Activated T-cell treated with anti-CD3 and anti-CD28 coated beads, Interleukin-2, amount 50 U/mL, for 48 hours (primary cell): ENCODE results near the gene DDR1.
A peak's percentile ranks its signal among the peaks of the same experiment; 100 is the strongest.

ENCODE experiments used
- DNase-seq, 2 experiments: peaks; one replicate each; pipeline ENCODE4 v3.0.0-alpha.2; 2020

Gene DDR1

DNA sequence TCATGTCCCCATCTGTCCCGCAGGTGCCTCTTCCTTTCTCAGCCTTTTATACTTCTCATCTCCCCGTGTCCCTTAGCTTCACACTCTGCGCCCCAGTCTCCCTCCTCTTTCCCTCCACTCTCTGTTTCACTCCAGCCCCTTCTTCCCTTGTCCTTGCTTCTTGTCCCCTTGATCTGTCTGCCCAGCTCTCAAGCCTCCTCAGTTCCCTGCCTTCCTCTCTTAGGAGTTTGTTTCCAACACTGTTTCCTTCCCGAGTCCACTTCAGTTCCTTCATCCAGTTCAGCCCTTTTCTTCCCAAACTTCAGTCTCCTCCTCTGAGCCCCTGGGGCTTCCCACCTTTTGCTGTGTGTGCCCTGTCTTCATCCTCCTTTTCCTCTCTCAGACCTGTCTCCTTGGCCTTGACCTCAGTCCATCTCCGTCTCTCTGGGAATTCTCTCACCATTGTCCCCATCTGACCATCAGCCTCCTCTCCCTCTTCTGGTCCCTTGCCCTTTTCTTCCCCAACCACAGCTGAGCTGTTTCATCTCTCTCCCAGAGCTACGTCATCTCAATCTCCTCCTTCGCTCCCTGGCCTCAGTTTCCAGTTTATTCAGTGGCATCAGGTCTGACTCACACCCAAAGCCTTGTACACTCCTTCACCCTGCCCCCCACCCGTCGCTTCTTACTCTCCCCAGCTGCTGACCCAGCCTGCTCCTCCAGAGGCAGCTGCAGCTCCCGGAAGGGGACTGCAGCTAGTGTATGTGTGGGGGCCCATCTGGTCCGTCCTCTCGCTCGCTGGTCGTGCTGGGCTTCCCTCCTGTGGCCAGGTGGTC is 2.7 kb upstream of the DDR1 start:
- DNase-seq, result no peak

DNA sequence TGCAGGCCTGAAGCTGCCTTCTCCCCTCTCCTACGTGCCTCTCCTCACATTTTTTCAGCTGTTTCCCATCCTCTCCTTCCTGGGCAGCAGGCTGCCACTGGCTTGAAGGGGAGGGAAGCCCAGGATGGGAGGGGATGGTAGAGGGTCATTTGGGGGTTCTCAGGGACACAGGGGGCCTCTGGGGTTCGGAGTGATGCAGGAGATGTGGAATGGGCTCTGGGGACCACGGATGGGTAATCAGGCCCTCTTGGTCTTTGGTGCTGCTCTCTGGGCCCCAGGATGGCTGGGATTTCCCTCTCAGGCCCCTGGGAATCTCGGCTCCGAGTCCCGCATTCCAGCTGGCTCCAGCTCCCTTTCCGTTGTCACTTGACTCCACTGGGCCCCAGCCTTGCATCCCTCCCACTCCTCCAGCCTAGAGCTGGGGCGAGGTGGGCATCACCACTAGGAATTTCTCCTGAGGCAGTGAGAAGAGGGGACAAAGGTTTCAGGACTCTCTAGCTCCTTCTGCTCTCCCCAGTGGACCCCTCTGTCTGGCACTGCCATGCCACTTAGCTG is 2.0 kb upstream of the DDR1 start:
- DNase-seq, result no peak

DNA sequence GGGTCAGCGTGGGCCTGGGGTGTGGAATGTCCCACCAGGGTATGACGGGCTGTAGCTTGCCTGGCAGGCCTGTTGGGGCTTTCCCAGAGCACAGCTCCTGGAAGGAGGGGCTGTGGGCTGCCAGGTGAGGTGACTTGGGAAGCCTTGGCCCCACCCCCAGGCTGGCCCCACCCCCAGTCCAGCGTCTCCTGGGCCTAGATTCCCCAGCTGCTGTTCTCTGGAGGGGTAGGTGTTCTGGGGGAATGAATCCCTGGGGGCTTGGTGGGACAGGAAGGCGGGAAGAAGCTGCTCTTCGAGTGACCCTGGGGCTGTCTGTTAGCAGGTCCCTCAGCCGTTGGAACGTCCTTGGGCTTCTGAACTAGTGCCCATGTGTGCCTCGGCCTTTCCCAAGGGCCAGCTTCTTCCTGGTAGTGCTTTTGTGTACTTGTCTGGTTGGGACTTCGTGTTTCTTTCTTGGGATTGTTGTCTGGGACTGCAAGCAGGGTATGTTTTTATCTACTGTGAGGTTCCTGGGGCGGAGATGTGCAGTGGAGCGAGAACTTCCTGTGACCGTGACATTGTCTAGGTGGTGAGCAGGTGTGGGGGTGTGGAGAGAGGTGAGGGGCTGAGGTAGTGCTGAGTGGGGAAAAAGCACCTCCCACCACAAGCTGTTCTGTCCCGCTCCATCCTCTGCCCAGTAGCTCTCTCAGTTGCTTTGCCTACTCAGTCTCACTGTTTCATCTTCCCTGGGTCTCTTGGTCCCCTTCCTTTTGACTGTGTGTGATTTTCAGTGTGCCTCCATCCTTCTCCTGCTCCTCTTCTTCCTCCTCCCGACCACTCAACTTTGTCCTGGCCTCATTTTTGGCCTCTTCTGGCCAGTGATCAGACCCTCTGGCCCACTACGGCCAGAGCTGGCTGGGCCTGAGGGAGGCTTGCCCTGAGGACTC is 1.3 kb upstream of the DDR1 start:
- peak in 1 of 2 experiments; percentile 37 for DNase-seq

DNA sequence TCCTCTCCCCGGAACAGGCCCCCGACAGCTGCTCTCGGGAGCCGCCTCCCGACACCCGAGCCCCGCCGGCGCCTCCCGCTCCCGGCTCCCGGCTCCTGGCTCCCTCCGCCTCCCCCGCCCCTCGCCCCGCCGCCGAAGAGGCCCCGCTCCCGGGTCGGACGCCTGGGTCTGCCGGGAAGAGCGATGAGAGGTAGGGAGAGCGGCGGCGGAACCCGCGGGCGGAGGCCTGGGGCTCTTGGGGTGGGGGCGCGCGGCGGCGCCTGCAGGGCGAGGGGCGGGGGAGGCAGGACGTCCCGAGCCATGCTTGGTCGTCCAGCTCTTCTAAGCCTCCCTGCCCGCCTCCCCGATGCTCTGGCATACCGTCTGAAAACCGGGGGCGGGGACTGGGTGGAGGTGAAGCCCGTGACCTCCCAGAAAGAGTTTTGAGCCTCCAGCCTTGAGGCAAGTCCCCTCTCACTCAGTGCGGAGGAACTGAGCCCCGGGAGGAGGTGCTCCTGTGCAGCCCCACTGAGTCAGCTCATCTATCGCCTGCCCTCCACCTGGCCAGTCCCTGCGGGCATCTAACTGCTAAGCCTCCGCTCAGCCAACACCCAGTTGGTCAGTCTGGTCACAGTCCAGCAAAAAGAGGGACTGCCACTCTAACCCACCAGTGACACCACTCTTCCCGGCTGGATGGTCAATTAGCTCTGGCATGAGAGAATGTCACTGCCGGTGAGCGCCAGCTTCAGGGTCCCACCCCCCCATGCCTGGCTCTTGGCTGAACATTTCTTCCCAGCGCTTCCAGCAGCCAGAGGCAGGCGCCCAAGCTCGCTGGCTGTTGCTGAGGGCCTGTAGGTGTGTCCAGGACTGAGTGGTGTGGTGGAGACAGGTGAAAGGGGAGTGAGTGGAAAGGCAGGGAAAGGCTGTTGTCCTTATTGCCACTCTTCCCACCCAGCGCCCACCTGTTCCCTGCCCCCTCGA is 482 bp downstream of the DDR1 start:
- peak; percentile 55 to 66 for DNase-seq

DNA sequence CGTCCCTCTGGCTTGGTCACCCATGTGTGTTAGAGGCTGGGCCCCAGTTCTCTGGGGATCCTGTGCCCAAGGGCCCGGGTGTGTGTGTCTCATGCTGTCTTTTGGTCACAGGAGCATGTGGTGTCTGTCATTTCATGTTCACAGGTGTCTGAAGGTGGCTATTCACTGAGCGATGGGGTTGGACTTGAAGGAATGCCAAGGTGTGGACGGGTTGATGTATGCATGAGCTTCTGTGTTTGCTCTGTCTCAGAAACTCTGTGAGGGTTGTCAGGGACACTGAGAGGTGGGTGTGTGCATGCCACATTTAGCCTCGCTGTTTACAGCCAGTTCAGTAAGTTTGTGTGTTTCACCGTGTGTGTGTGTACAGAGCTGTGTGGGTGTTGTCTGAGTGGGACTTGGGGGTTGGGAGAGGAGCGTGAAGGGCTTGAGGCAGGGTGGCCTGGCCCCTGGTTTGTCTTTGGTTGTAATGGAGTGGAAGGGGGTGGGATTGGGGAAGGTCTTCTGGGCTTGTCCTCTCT is 1.2 kb downstream of the DDR1 start:
- DNase-seq, result peak in 1 of 2 experiments; percentile 27

DNA sequence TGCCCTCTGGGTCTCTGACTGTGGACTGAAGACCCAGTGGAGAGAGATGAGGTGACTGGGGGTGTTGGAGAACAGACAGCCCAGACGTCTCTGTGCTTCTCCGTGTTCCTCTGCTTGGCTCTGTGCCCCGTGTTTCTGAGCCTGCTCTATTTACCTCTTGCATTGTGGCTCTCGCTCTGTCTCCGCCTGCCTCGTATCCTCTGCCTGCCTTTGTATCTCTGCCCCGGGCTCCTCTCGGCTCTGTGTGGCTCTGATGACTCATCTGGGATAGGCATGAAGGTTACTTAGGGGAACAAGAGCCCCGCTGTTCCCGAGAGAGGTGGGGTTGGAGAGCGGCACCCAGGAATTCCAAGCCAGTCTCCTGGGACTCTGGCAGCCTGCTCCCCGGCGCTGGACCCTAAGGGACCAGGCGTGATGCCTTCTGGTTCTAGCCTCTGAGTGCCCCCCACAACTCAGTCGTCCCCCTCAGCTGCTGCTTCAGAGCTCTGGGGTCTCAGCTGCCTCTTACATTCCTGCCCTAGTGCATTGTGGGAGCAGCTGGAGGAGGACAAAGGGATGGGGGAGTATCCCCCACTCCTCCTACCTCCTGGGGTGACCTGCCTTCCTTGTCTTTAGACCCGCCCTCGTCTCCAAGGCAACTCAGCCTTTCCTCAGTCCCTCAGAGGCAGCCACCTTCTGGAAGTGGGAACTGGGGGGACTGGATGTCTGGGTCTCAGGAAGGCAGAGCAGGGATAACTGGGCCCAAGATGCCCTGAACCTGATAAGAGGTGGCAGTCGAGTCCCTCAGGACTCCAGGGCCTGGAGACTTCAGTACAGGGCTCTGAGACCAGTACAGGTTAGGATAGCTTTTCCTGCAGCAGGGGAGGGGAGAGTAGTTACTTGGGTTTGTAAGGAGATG is 1.9 kb downstream of the DDR1 start:
- peak; percentile 39 to 45 for DNase-seq

DNA sequence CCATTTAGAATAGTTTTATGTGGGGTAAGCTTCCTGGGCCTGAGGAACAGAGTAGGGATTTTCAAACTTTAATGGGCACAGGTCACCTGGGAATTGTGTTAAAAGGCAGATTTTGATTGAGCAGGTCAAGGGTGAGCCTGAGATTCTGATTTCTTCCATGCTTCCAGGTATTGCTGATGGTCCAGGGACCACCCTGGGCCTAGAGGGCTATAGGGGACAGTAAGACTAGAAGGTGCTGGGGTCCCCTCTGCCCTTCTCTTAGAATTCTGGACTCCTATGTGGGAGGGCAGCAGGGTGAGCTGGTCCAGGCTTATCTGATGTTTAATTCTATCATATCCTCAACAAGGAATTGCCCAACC is 2.6 kb downstream of the DDR1 start:
- DNase-seq, result no peak

DNA sequence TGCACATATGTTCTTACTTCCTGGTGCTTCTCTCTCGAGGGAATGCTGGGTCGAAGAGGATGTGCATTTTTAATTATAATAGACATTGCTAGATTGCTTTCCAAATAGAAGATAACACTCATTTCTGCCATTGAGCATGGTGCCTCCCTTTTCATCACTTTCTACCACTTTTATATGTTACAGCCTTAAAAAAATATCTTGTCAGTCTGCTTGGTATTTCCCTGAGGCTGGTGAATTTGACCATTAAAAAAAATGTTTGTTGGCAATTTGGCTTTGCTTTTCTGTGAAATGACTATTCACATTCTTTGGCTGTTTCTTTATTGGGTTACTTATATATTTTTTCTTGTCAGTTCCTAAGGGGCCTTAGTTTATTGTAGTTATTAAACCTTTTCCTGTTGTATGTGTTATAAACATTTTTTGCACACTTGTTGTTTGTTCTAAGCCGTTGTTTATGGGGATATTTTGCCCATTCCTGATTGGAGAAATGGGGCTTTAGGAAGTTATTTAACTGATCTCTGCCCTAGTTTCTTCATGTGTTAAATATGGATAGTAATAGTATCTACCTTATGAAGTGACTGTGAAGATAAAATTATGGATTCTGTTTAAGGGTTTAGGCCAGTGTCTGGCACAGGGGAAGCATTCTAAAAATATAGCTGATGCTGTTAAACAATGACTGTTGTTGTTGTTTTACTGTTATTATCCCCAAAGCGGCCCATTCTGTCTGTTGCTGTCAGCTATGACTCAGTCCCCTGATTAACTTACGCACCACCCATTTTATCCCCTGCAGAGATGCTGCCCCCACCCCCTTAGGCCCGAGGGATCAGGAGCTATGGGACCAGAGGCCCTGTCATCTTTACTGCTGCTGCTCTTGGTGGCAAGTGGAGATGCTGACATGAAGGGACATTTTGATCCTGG is 3.8 kb downstream of the DDR1 start:
- no peak for DNase-seq

DNA sequence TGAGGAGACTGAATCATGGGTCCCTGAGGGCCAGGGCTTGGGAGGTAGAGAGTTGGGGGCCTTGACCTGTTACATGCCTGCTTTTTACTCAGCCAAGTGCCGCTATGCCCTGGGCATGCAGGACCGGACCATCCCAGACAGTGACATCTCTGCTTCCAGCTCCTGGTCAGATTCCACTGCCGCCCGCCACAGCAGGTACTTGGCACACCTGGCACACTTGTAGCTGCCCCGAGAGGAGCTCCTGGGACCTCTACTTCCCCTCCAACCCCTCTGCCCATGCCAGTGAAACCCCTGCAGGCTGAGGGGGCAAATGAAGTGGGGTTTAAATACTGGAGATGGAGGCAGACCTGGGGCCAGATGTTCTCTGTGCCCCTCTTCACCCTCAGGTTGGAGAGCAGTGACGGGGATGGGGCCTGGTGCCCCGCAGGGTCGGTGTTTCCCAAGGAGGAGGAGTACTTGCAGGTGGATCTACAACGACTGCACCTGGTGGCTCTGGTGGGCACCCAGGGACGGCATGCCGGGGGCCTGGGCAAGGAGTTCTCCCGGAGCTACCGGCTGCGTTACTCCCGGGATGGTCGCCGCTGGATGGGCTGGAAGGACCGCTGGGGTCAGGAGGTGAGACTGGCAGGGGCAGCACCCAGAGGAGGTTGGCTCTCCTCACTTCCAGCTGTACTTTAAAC is 4.6 kb downstream of the DDR1 start:
- DNase-seq, result no peak

DNA sequence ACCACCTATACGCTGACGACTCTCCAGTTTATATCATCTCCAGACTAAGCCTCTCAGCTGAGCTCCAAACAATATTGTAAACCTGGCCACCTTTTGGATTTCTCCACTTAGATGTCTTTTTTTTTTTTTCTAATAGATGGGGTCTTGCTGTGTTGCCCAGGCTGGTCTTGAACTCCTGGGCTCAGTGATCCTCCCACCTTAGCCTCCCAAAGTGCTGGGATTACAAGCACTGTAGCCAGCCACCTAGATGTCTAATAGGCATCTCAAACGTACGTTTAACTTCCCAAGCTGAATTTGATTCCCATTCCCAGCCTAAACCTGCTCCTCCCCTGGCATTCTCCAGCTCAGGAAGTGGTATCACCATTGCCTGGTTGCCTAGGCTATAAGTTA is 5.2 kb downstream of the DDR1 start:
- no peak for DNase-seq

DNA sequence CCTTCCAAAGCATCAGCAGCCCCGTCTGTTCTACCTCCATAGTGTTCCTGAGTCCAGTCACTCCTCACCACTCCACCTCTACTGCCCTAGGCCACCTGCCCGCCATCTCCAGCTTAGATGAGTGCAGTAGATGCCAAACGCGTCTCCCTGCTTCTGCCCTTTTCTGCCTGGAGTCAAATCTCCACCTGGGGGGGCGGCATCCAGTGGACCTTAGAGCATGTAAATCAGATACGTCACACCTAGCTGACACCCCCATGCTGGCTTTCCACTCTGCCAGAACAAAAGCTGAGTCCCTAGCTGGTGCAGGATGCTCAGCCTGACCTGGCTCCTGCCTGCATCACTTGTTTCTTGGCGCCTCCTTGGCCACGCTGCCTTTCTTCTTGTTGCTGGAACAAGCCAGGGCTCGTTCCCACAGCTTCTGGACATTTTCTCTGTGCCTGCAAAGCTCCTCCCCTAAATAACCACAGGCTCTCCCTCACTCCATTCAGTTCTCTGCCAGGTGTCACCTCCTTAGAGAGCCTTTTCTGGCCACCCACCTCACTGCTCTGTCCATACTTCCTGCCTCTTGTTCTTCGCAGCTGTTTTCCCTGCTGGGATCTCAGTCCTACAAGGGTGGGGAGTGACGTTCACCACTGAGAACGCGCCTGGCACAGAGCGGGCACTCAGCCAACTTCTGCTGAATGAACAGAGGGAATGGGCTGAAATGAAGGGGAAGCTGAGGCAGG is 5.8 kb downstream of the DDR1 start:
- DNase-seq, result no peak

DNA sequence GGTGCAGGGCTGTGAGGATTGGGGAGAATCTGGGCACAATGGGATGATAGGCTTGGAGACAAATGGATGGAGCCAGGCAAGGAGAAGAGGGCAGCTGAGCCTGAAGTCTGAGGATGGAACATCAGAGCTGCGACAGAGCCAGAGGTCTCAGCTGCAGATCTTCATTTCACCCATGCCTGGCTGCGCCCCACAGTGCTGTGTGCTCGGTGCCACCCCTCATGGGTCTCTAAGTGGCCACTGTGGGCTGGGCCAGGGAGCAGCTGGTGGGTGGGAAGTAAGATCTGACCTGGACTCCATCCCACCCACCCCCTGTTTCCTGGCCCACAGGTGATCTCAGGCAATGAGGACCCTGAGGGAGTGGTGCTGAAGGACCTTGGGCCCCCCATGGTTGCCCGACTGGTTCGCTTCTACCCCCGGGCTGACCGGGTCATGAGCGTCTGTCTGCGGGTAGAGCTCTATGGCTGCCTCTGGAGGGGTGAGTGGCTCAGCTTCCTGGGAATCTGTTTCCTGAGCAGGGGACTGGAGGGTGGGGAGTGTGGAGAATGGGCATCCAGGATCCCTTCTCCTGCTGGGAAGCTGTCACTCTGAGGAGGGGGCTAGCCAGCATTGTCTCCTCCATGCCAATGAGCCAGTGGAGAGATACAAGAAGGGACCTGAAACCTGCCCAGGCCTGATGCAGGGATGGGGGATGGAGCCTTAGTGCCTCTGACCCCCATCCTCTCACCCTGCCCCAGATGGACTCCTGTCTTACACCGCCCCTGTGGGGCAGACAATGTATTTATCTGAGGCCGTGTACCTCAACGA is 6.5 kb downstream of the DDR1 start:
- no peak for DNase-seq

DNA sequence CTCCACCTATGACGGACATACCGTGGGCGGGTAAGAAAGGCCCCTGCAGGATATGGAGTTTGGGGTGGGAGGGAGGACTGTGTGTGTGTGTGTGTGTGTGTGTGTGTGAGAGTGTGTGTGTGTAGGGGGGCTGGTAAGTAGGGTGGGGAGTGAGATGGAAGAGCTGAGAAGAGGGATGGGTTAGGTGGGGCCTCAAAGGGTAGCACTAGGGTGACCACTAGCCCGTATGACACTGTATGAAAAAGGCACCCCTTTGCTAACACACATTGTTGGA is 7.1 kb downstream of the DDR1 start:
- no peak for DNase-seq

DNA sequence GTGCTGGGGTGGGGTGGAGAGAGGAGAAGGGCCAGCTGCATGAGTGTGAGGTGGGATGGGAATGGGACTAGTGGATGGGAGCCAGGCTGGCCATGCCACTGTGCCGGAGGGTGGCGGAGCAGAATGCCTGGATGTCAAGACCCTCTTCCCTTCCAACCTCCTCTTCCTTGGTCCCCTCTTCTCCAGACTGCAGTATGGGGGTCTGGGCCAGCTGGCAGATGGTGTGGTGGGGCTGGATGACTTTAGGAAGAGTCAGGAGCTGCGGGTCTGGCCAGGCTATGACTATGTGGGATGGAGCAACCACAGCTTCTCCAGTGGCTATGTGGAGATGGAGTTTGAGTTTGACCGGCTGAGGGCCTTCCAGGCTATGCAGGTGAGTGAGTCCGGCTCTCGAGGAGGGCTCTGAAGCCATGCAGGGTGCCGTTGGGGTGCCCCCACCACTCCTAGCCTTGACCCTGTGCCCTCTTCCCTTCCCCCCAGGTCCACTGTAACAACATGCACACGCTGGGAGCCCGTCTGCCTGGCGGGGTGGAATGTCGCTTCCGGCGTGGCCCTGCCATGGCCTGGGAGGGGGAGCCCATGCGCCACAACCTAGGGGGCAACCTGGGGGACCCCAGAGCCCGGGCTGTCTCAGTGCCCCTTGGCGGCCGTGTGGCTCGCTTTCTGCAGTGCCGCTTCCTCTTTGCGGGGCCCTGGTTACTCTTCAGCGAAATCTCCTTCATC is 7.7 kb downstream of the DDR1 start:
- no peak for DNase-seq

DNA sequence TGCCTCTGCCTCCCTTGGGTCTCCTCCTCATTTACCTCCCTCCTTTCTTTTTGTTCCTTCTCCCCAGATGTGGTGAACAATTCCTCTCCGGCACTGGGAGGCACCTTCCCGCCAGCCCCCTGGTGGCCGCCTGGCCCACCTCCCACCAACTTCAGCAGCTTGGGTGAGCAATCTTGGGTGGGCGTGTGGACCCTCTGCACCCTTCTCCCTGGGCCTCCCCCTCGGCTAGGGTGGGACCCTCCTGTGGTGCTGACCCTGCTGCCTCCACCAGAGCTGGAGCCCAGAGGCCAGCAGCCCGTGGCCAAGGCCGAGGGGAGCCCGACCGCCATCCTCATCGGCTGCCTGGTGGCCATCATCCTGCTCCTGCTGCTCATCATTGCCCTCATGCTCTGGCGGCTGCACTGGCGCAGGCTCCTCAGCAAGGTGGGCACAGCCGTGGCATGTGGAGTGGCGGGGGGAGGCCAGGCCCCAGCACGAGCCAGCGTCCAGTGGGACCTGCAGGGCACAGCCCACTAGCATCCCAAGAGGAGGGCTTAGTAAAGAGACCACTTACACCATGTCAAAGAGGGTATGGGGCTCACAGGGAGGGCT is 8.8 kb downstream of the DDR1 start:
- DNase-seq, result no peak

DNA sequence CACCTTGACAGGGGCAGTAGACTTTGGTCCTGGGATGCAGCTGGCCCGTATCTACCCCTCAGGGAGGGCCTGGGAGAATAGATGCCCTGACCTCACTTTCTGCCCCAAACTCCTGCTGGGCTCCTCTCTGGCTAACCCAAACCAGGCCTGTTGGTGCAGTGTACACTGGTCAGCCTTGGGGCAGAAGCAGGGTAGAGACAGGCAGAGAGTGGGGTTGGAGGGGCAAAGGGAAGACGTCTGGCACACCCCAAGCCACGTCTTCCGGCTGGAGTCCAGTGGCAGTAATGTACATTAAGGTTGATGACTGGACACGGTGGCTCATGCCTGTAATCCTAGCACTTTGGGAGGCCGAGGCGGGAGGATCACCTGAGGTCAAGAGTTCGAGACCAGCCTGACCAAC is 9.3 kb downstream of the DDR1 start:
- no peak for DNase-seq

DNA sequence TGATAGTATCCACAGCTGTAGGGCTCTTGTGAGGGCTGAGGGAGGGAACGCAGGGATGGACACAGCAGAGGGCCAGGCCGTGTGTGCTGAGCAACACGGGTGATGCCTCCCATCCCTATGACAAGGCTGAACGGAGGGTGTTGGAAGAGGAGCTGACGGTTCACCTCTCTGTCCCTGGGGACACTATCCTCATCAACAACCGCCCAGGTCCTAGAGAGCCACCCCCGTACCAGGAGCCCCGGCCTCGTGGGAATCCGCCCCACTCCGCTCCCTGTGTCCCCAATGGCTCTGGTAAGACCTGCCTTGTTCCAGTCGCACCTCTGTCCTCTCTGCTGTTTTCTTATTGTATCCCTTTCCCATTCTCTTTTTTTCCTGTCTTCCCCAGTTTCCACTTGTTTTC is 10.1 kb downstream of the DDR1 start:
- DNase-seq, result no peak
